Vagina (tissue), 2 donors: ENCODE results near the gene MATK. TPM values are rescaled to one million over a fixed set of nuclear protein-coding genes. Genes with fewer than 3 reads are reported as not detected.

Source experiments
- DNase-seq, 2 donors: peaks; one replicate each; pipeline ENCODE4 v3.0.0-alpha.2; 2017; ENCODE audit errors: extremely low spot score in 2 of 2
- H3K27ac ChIP-seq: fragments of 200-600 bp; sonication (generic); one replicate; pipeline ENCODE4 v1.5.1; 2019
- H3K27me3 ChIP-seq: fragments of 200-600 bp; sonication (generic); one replicate; pipeline ENCODE4 v1.5.1; 2019
- H3K36me3 ChIP-seq, 2 donors: fragments of 200-600 bp; sonication (generic); one replicate each; pipeline ENCODE4 v1.5.1; 2017 to 2019
- H3K4me1 ChIP-seq: fragments of 200-600 bp; sonication (generic); one replicate; pipeline ENCODE4 v1.5.1; 2019
- H3K4me3 ChIP-seq, 2 donors: fragments of 200-600 bp; sonication (generic); 1 replicate in 1 of 2; 2 replicates in 1 of 2; pipeline ENCODE4 v1.5.1; 2016 to 2019
- H3K9me3 ChIP-seq: fragments of 200-600 bp; sonication (generic); one replicate; pipeline ENCODE4 v1.5.1; 2019
- POLR2A ChIP-seq, 2 donors: fragments of 450-650 bp; IDR thresholded peaks; one replicate each; pipeline ENCODE4 v1.6.1; 2017; ENCODE audit warnings: antibody characterized with exemption in 2 of 2, mild to moderate bottlenecking in 2 of 2, moderate library complexity in 2 of 2
- POLR2AphosphoS5 ChIP-seq, 2 donors: sonication (generic); formaldehyde crosslinking; IDR thresholded peaks; one replicate each; pipeline ENCODE4 v1.9.0; 2017; ENCODE audit warnings: antibody characterized with exemption in 2 of 2, mild to moderate bottlenecking in 2 of 2, low read depth in 1 of 2; ENCODE audit not compliant: insufficient read depth in 1 of 2
- intact Hi-C: fragments of 100-400 bp; cut with DNase I; formaldehyde crosslinking; loops from one replicate; pipeline ENCODE4 v1.15.1; 2023
- total RNA-seq: library from RNA; depleted of rRNA; stranded (reverse); fragments of >200 nt; gene quantifications from one replicate; pipeline ENCODE4 v1.2.3, GENCODE V29; 2016
- TF ChIP-seq, protein P1 (sequence below), 3 experiments: fragments of 450-650 bp in 2 of 3; fragments of 200-600 bp in 1 of 3; sonication (generic) in 1 of 3; IDR thresholded peaks; one replicate each; pipeline ENCODE4 v1.5.1; 2017 to 2019; ENCODE audit warnings: antibody characterized with exemption in 3 of 3, mild to moderate bottlenecking in 2 of 3, moderate library complexity in 2 of 3

Gene MATK
- total RNA-seq, 1 donor from 2014 or later, result 1.2 TPM

- intact Hi-C loops, result no loop called here
- H3K27me3 ChIP-seq, result no peaks in the 10 kb centered on the region
- H3K9me3 ChIP-seq, result no peaks in the 10 kb centered on the region
- DNase-seq, result no peak
- H3K4me3 ChIP-seq, result no peak overlapping the region
- TF ChIP-seq POLR2A (IDR thresholded peaks at IDR 0.05) (no peak), POLR2AphosphoS5 (IDR thresholded peaks at IDR 0.05; ENCODE audit: insufficient read depth in 1 of 2, low read depth in 1 of 2) (no peak)
- no peak overlapping the region for H3K27ac ChIP-seq
- no peaks in the 10 kb centered on the region for H3K4me1 ChIP-seq
- H3K36me3 ChIP-seq, result no peaks in the 10 kb centered on the region
These were observed 39.2 kb upstream of the MATK start for GRCh38 chr19:3825286-3825956.

- intact Hi-C loops, result no loop called here
- no peaks in the 10 kb centered on the region for H3K9me3 ChIP-seq
- DNase-seq, result no peak
- TF ChIP-seq POLR2A (IDR thresholded peaks at IDR 0.05) (no peak), POLR2AphosphoS5 (IDR thresholded peaks at IDR 0.05; ENCODE audit: insufficient read depth in 1 of 2, low read depth in 1 of 2) (no peak)
- TF ChIP-seq, protein P1, sequence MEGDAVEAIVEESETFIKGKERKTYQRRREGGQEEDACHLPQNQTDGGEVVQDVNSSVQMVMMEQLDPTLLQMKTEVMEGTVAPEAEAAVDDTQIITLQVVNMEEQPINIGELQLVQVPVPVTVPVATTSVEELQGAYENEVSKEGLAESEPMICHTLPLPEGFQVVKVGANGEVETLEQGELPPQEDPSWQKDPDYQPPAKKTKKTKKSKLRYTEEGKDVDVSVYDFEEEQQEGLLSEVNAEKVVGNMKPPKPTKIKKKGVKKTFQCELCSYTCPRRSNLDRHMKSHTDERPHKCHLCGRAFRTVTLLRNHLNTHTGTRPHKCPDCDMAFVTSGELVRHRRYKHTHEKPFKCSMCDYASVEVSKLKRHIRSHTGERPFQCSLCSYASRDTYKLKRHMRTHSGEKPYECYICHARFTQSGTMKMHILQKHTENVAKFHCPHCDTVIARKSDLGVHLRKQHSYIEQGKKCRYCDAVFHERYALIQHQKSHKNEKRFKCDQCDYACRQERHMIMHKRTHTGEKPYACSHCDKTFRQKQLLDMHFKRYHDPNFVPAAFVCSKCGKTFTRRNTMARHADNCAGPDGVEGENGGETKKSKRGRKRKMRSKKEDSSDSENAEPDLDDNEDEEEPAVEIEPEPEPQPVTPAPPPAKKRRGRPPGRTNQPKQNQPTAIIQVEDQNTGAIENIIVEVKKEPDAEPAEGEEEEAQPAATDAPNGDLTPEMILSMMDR (IDR thresholded peaks at IDR 0.05), result no peak
- no peaks in the 10 kb centered on the region for H3K27me3 ChIP-seq
- no peaks in the 10 kb centered on the region for H3K4me1 ChIP-seq
- H3K27ac ChIP-seq, result no peak overlapping the region
- no peak overlapping the region for H3K4me3 ChIP-seq
- no peaks in the 10 kb centered on the region for H3K36me3 ChIP-seq
These were observed 37.2 kb upstream of the MATK start for GRCh38 chr19:3823350-3823713.

- DNase-seq, result no peak
- Histone ChIP-seq H3K27me3 (no peaks in the 10 kb centered on the region), H3K36me3 (no peaks in the 10 kb centered on the region), H3K9me3 (no peaks in the 10 kb centered on the region), H3K27ac (no peak overlapping the region), H3K4me1 (no peaks in the 10 kb centered on the region), H3K4me3 (no peak overlapping the region)
- intact Hi-C loops, result no loop called here
- TF ChIP-seq POLR2A (IDR thresholded peaks at IDR 0.05) (no peak), POLR2AphosphoS5 (IDR thresholded peaks at IDR 0.05; ENCODE audit: insufficient read depth in 1 of 2, low read depth in 1 of 2) (no peak)
- TF ChIP-seq, protein P1 (IDR thresholded peaks at IDR 0.05), result no peak
These were observed 36.6 kb upstream of the MATK start for GRCh38 chr19:3822683-3823349.

GRCh38 chr19:3821857-3822364, 35.7 kb upstream of the MATK start:
- Histone ChIP-seq H3K27me3 (no peaks in the 10 kb centered on the region), H3K9me3 (no peaks in the 10 kb centered on the region), H3K4me3 (no peak overlapping the region), H3K4me1 (no peaks in the 10 kb centered on the region), H3K27ac (no peak overlapping the region), H3K36me3 (no peaks in the 10 kb centered on the region)
- no peak for DNase-seq
- TF ChIP-seq POLR2AphosphoS5 (IDR thresholded peaks at IDR 0.05; ENCODE audit: insufficient read depth in 1 of 2, low read depth in 1 of 2) (no peak), POLR2A (IDR thresholded peaks at IDR 0.05) (no peak)
- TF ChIP-seq, protein P1 (IDR thresholded peaks at IDR 0.05), result peak; percentile 84 to 90 (median 87)
- intact Hi-C loops, result no loop called here

DNA sequence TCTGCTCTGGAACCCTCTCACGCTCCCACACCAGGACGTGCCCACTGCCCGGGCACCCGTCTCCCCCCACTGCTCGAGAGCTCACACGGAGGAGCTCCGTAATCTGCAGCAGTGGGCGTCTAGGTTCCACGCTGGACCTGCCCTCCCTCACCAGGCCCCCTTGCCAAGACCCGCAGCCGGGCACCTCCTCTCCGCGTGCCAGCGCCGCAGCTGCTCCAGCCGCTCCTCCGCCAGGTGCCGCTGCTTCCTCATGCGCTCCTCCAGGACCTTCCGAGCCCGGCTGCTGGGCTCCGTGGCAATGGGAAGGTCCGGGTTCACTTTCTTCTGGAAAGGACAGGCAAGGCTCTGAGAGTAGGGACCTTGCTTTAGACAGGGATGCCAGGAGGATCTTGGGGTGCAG, 35.0 kb upstream of the MATK start:
- Histone ChIP-seq H3K9me3 (no peaks in the 10 kb centered on the region), H3K27me3 (no peaks in the 10 kb centered on the region), H3K27ac (no peak overlapping the region), H3K36me3 (no peaks in the 10 kb centered on the region), H3K4me3 (no peak overlapping the region), H3K4me1 (no peaks in the 10 kb centered on the region)
- TF ChIP-seq, protein P1 (IDR thresholded peaks at IDR 0.05), result no peak
- TF ChIP-seq POLR2A (IDR thresholded peaks at IDR 0.05) (no peak), POLR2AphosphoS5 (IDR thresholded peaks at IDR 0.05; ENCODE audit: insufficient read depth in 1 of 2, low read depth in 1 of 2) (no peak)
- intact Hi-C loops, result no loop called here
- DNase-seq, result no peak
